Natural killer cell treated with Interleukin-12 subunit alpha and Interleukin-12 subunit beta and Interleukin-15 and Interleukin-18, amount 100 ng/mL, for 72 hours (primary cell): ENCODE measurements around the gene HOXA11. TPM values are rescaled to one million over a fixed set of nuclear protein-coding genes. Genes with fewer than 3 reads are reported as not detected.
A peak's percentile ranks its signal among the peaks of the same experiment; 100 is the strongest.

Experiments
- ATAC-seq, 2 donors: fragments of 150-1000 bp; cut with Tn5 transposase in 1 of 2; sonication (Bioruptor Pico), chemical (Tn5 transposase) in 1 of 2; 2 replicates each; pipeline ENCODE4 v1.10.0; 2021
- DNase-seq: peaks from one replicate; pipeline ENCODE4 v3.0.0; 2022; ENCODE audit warnings: low spot score
- H3K27ac Mint-ChIP-seq, 2 donors: 1 replicate in 1 of 2; 2 replicates in 1 of 2; pipeline ENCODE4 v1.8.0; 2022; ENCODE audit warnings: mixed read lengths in 2 of 2, mild to moderate bottlenecking in 1 of 2, moderate library complexity in 1 of 2
- H3K27me3 Mint-ChIP-seq, 2 donors: 1 replicate in 1 of 2; 2 replicates in 1 of 2; pipeline ENCODE4 v1.8.0; 2022; ENCODE audit warnings: mixed read lengths in 2 of 2
- H3K36me3 Mint-ChIP-seq: one replicate; pipeline ENCODE4 v1.8.0; 2022; ENCODE audit warnings: mixed read lengths
- H3K4me1 Mint-ChIP-seq, 2 donors: 1 replicate in 1 of 2; 2 replicates in 1 of 2; pipeline ENCODE4 v1.8.0; 2022; ENCODE audit warnings: low read depth in 2 of 2, mixed read lengths in 2 of 2, mild to moderate bottlenecking in 1 of 2
- H3K4me3 Mint-ChIP-seq: one replicate; pipeline ENCODE4 v1.8.0; 2022; ENCODE audit warnings: mixed read lengths
- H3K9me3 Mint-ChIP-seq: 2 replicates; pipeline ENCODE4 v1.8.0; 2022; ENCODE audit warnings: mixed read lengths
- total RNA-seq, 2 donors: library from RNA; stranded (reverse); gene quantifications; one replicate each; pipeline ENCODE4 v1.2.3, GENCODE V29; 2022

Gene HOXA11
- total RNA-seq, 2 donors from 2014 or later, result 0.20 to 0.76 TPM

DNA sequence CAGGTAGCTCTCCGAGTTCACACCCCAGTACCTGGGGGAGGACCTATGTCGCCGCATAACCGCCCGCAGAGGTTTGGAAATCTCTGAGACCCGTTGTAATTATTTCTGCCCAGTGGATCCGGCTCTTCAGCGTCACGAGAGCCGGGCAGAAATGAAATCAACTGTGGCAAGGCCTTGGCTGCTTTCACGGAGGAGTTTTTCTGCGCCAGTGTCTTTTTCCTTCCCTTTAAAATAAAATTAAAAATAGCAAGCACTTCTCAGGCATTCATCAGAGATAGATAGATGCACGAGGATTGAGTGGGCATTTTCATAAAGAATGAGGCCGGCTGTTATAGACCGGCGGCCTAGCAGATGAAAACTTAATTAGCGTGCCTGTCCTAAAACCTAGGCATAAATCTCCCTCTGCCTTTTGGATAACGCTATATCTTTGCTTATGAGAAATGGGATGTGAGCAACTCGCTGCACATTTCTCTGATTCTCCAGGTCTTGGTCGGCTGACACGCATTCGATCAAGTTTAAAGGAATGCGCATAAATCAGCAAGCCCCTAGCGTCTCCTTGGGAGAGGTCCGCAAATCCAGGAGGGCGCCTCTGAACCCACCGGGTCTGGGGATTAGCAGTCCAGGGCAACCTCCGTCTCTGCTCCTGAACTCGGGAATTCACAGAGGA, 8.4 kb upstream of the HOXA11 start:
- Mint-ChIP-seq H3K36me3 (no peaks in the 10 kb centered on the region), H3K9me3 (no peaks in the 10 kb centered on the region), H3K27me3 (peaks cover 59 to 74% of the 10 kb centered on the region in 2 donors), H3K27ac (no peak overlapping the region), H3K4me3 (peak overlapping the region; percentile 65), H3K4me1 (peaks cover 13 to 15% of the 10 kb centered on the region in 2 donors)
- ATAC-seq, result no peak
- no peak for DNase-seq

DNA sequence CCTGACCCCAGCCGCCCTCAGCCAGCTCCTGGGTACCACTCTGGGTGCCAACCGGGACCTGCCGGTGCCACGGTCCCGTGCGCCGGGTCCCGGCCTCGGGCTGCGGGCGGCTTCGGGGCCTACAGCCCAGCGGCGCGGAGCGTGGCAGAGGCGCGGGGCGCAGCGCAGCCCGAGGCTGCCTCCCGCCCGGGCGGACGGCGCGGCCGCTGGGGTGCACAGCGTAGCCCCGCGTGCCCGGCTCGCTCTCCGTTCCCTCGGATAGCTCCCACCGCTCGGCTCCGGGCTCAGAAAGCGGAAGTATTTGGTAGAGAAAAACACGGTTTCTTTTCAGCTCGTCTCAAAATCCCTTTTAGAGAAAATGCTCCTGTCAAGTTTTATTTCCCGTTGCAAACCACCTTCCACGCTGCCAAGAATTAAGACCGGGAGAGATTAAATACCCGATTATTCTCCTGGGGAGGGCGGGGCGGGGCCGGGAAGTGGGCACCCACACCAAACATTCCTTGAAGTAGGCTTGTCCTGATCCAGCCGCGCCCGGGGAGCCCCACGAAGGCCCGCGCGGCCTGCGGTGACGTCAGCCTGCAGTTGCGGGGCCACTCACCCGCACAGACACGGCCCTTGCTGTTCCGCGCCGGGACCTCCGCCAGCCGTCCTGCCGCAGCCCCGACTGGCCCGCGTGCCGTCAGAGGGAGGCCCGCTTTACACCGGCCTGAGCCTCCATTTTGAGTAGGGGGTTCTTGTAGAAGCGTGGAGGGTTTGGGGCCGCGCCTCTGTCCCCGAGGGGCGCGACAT, 7.7 kb upstream of the HOXA11 start:
- Mint-ChIP-seq H3K4me3 (peak overlapping the region; percentile 71), H3K27me3 (peaks cover 60 to 74% of the 10 kb centered on the region in 2 donors), H3K27ac (no peak overlapping the region), H3K4me1 (peaks cover 14 to 18% of the 10 kb centered on the region in 2 donors), H3K36me3 (no peaks in the 10 kb centered on the region), H3K9me3 (no peaks in the 10 kb centered on the region)
- ATAC-seq (peak; percentile 66 to 71), DNase-seq (no peak)

DNA sequence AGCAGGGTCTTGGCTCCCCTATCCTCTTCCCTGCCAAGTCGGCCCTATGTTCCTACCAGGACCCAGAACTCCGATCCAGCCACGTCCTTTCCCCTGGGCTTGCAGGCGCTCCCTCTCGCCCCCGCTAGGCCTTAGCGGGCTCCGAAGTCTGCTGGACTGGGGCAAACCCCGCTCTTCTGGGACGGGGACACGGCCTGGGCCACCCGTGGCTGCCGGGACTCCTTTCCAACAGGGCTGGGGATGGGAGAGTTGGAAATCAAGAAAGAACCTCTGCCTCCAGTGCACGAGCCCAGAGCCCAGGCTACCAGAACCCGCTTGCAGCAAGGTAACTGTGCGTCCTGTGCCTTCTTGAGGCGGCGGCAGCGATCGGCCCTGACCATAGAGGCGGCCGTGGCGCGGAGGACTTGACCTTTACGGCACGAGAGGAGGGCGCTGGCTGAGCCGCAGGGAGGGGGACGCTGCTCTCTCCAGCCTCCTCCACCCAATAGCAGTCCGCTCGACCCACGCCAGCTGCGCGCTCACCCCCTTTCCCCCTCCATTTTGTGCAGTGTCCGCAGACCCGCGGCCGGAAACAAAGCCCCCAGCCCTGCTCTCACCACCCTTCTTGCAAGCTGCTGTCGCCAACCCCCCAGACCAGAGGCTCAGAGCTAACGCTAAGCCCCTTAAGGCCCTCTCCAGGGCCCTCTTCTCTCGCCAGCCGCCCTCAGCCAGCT, 7.0 kb upstream of the HOXA11 start:
- Mint-ChIP-seq H3K9me3 (no peaks in the 10 kb centered on the region), H3K36me3 (no peaks in the 10 kb centered on the region), H3K27ac (no peak overlapping the region), H3K4me3 (peak overlapping the region; percentile 54), H3K4me1 (peaks cover 17 to 23% of the 10 kb centered on the region in 2 donors), H3K27me3 (peaks cover 60 to 75% of the 10 kb centered on the region in 2 donors)
- DNase-seq (no peak), ATAC-seq (peak; percentile 17 to 21)

DNA sequence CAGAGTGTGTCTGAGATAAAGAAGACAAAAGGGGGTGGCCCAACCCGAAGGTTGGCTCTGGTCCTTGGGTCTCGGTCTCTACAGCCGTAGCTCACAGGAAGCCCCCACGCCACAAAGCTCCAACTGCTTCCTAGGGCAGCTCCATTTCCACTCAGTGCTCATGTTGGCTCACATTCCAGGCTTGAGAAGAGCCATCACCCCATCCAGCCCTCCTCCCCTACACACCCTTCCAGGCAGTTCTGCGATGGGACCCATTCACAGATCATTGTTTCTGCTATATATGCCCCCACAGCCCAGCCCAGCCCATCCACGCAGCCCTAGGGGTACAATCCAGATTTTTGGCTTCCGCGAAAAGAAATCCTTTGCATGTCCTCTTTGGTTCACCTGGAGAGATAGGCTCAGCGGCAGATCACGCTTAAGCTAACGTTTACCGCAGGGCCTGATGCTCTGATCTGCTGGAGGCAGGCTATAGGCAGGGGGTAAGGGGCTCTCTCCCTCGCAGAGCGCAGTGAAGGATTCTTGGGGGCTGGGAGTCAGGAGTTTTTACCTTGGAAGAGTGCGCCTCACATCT, 6.2 kb upstream of the HOXA11 start:
- Mint-ChIP-seq H3K27me3 (peaks cover 61 to 82% of the 10 kb centered on the region in 2 donors), H3K36me3 (no peaks in the 10 kb centered on the region), H3K4me3 (no peak overlapping the region), H3K4me1 (peaks cover 20 to 26% of the 10 kb centered on the region in 2 donors), H3K27ac (no peak overlapping the region), H3K9me3 (no peaks in the 10 kb centered on the region)
- no peak for DNase-seq
- no peak for ATAC-seq

DNA sequence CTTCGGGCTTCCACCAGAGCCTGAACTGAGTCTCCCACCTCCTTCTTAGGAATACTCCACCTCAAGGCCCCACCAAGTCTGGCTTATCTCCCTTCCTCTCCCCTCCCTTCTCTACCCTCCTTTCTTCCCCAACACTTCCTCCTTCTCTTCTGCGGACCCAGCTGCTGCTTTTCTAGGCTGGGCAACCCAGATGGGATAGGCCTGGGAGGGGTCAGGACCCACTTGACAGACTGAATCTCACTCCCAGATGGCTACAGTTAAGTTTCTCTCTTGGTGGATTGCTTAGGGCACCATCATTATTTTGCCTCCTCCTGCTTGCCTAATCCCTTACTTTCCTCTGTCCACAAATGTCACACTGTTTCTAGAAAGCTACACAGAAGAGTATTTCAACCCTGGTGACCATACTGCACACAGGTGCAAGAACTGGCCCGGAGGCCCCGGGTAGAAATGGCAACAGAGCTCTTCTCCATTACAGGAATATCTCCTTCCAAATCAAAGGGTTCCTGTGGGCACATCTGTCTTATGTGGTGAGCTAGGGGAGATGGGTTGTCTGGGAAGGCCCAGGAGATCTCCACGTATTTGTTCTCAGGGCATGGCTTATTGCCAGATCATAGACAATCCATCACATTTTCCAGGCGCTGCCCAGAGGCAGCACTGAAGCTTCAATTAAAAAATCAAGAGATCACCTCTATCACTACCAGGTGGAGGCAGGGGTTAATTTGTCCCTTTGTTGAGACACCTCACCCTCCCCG, 5.1 kb upstream of the HOXA11 start:
- Mint-ChIP-seq H3K4me1 (peaks cover 27 to 32% of the 10 kb centered on the region in 2 donors), H3K36me3 (no peaks in the 10 kb centered on the region), H3K4me3 (peak overlapping the region; percentile 18), H3K27ac (no peak overlapping the region), H3K27me3 (peaks cover 62 to 85% of the 10 kb centered on the region in 2 donors), H3K9me3 (no peaks in the 10 kb centered on the region)
- DNase-seq (no peak), ATAC-seq (no peak)

DNA sequence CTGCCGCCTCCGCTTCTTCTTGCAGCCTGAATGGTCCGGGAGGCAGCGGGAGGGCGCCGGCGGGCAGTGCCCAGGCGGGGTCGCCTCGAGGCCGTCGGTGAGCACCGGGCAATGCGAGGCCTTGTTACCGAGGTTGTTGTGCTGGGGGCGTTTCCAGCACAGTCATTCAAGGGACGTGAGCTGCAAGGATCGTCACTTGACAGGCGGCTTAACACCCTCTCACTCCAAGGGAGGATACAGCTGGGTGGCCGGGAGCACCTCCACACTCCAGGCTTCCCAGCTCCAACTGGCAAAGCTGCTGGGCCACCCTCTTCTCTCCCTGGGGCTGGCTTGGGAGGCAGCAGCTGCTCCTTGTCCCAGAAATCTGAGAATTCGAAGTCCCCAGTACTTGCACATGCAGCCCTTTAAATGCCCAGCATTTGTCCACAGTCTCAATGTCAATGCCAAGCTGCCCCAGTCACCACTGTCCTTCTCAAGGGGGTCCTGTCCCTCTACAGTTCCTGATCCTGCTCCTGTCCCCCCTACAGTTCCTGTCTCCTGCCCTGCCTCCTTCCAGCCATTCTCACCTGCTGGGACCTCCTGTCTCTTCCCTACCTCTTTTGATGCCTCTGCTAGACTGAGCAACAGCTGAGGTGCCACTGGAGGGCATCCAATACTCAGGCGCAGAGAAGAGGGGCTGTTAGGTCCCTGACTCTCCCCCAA, 4.4 kb upstream of the HOXA11 start:
- H3K27me3 Mint-ChIP-seq, result peaks cover 61 to 85% of the 10 kb centered on the region in 2 donors
- ATAC-seq, result no peak
- no peak for DNase-seq

DNA sequence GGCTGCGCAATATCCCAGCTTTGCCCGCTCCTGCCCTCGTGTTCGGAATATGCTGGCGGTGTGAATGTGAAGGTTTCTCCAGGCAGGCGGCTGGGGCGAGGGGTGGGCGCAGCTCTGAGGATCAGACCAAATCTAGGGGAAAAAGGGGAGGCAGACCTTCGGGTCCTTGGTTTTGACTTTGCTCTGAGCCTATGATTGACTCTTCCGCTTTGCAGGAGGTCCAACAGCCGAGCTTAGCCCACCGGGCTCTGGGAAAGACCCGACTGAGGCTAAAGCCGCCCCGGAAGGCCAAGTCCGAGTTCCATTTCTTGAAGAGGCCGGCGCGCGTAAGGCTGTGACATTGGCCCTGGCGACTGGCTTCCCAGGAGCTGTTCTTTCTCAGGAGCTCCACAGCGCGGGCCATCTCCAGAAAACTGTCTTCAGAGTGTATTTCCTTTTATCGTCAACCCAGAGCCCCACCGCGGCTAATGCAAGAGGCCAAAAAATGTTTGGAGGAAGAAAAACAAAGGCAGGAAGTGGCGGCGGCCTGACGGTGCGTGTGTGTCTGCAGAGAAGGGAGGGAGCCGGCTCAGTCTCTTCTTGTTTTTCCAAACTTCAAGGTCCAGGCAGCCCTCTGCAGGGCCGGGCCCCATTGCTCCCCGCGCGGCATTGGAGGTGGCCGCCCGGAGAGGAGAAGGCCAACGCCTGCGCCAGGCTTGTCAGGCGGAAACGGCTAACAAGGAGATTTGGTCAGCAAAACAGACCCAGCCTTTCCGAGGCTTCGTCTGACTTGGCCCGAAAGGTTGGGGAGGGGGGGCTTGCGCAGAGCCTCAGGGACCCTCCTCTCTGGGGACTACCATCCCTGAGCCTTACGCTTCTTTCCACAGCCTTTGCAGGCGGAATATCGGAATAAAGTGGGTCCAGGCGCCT, 3.6 kb upstream of the HOXA11 start:
- DNase-seq, result no peak
- H3K27ac Mint-ChIP-seq, result peak overlapping the region in 1 of 2 donors; percentile 9

More for the DNA sequence above, 4.4 kb upstream of the HOXA11 start:
- Mint-ChIP-seq H3K27ac (no peak overlapping the region), H3K36me3 (no peaks in the 10 kb centered on the region), H3K9me3 (no peaks in the 10 kb centered on the region), H3K4me1 (peaks cover 34 to 38% of the 10 kb centered on the region in 2 donors), H3K4me3 (peak overlapping the region; percentile 92)

DNA sequence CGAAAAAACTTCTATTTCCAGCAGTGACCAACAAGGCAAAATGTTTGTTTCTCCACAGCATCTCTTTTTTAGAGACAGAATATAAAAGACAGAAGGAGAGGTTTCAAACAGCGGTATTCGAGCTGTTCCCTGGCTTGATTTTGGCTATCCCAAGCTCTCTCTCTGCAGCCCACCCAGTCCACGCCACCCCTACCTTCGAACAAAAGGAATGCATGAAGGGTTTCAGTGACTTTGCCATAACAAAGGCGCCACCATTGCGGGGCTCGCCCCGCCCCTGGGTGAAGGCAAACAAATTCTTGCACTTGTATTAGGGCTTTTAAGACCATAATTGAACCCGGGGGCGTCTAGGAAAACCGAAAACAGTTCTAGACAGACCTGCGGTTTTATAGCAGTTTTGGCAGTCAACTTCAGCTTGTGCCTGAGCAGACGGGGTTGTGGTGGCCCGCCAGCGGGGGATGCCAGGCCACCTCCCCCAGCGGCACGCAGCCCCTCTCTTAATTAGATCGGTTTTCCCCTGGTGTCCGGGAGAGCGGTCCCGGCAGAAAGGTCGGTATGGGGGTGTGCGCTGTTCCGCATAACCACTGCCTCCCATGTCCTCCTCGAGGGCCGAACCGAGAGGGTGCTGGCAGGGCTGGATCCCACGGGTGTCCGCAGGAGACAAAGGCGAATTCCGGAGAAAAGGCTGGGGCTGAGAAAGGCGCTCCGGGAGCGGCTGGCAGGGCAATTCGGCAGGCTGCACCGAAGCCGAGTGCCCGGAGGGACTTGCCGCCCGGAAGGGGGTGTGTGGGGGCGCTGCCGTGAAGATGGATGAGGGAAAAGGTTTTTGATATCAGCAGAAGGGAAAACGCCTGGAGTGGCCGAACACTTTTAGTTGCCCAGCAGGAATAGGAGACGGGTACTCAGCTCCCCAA, 2.7 kb upstream of the HOXA11 start:
- DNase-seq (no peak), ATAC-seq (no peak)
- H3K9me3 Mint-ChIP-seq, result no peaks in the 10 kb centered on the region
- H3K4me3 Mint-ChIP-seq, result peak overlapping the region; percentile 92
- no peak overlapping the region for H3K27ac Mint-ChIP-seq
- H3K4me1 Mint-ChIP-seq, result peaks cover 34 to 40% of the 10 kb centered on the region in 2 donors
- H3K27me3 Mint-ChIP-seq, result peaks cover 55 to 77% of the 10 kb centered on the region in 2 donors
- no peaks in the 10 kb centered on the region for H3K36me3 Mint-ChIP-seq

More for the DNA sequence above, 3.6 kb upstream of the HOXA11 start:
- Mint-ChIP-seq H3K4me3 (peak overlapping the region; percentile 92), H3K27me3 (peaks cover 55 to 77% of the 10 kb centered on the region in 2 donors), H3K9me3 (no peaks in the 10 kb centered on the region), H3K4me1 (peaks cover 34 to 38% of the 10 kb centered on the region in 2 donors), H3K36me3 (no peaks in the 10 kb centered on the region)
- ATAC-seq, result no peak

DNA sequence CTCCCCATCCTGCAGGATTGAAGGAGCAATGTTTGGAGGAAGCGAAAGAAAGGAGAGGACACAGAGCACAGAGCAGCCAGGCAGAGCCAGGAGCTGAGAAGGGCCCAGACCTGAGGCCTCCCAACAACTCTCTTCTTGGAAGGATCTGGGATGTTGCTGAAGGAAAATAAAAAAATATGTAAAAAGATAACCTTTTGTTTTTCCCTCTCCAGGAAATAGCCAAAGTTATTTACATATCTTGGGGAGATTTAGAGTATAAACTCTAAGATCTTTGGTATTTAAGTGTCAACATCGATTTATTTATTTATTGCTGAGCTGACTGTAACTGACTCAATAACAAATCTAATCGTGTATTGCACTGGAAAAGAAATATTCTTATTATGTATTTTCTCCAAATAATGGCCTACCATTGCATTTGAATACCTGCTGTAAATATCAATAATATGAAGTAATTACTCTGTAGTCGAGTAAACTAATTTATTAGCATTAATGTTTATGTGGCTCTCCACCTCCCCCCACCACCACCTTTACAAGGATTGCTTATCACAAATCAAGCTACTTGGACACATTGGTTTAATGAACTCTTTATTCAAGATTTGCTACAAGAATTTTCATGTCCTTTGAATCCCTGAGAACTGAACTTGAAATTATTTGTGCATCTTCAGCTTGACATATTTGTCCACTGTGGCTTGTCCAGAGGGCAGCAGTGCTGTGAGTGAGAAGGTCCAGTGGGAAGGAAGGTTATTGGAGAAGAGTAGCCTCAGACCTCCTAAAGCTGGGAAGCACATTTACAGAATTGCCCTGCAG, 1.8 kb upstream of the HOXA11 start:
- ATAC-seq, result no peak
- Mint-ChIP-seq H3K27ac (peak overlapping the region in 1 of 2 donors; percentile 7), H3K36me3 (no peaks in the 10 kb centered on the region), H3K4me1 (peaks cover 34 to 41% of the 10 kb centered on the region in 2 donors), H3K4me3 (peak overlapping the region; percentile 92), H3K9me3 (no peaks in the 10 kb centered on the region), H3K27me3 (peaks cover 54 to 81% of the 10 kb centered on the region in 2 donors)
- DNase-seq, result no peak

DNA sequence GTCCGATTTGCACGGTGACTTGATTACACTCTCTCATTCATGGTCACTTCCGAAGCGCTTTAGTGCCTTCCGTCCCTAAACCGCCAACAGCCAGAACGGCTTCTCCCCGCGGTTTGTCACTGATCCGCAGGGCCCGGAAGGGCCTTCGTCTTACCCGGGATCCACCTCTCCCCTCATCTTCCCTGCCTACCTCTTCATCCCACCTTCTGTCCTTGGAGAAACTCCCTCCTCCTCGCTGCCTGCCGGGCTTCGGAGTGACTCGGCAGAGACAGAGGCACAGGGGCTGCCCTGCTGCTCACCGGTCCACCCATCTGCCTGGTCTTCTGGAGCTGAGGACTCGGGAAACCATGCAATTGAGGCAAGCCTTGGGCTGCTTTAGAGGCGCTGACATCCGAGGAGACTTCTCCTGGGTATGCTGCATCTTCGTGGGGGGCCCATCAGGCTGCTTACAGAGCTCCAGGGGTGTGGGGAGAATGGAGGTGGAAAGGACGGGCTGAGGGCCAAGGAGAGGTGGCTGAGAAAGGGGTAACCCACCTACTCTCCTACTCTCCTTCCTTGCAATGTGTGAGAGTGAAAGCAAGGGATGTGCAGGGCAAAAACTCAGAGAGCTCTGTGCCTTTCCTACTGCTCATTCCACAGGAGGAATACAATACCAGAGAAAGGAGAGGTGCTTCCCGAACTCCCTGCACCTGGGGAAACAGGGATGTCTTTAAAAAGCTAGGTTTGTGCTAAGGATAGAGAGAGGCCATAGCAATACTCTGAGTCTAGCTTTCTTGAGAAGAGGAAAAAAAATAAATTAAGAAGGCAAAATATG, 1.0 kb upstream of the HOXA11 start:
- Mint-ChIP-seq H3K27ac (peak overlapping the region; percentile 7 to 77), H3K36me3 (no peaks in the 10 kb centered on the region), H3K4me1 (peaks cover 34 to 41% of the 10 kb centered on the region in 2 donors), H3K27me3 (peaks cover 51 to 73% of the 10 kb centered on the region in 2 donors), H3K9me3 (no peaks in the 10 kb centered on the region), H3K4me3 (peak overlapping the region; percentile 73)
- DNase-seq (no peak), ATAC-seq (no peak)
